ENCODE results near the gene SNAI3. TPM values are rescaled to one million over a fixed set of nuclear protein-coding genes. Genes with fewer than 3 reads are reported as not detected.

SNAI3 gene
- total and polyA plus RNA-seq, 4 donors: 1.1 to 3.8 (median 2.9) TPM

DNA sequence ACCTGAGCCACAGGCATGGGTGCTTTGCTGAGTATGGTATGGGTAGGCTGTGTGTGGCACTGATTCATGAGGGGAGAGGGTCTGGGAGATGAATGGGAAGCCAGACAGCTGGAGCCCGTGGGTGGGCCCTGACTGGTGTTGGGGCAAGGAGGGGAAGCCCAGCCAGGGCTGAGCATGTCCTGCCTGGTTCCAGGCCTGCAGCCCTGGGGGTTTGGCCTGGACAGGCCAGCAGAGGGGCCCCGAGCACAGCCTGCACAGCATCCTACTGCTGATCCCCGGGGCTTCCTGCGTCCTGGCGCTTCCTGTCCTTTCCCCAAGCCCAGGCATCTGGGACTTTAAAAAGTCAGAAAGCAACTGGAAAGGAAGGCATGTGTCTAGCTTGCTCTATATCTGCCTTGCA, 18.8 kb downstream of the SNAI3 start:
- peaks cover 0 to 6% (median under 1%) of the 10 kb centered on the region in 5 donors for H3K4me1 ChIP-seq (ENCODE audit: control insufficient read depth in 5 of 5, insufficient read depth in 5 of 5, low read length in 5 of 5)
- no peak for ATAC-seq (ENCODE audit: insufficient read depth, low FRiP score)
- no peaks in the 10 kb centered on the region for H3K9me3 ChIP-seq (ENCODE audit: control insufficient read depth in 4 of 4, insufficient read depth in 3 of 4, low read length in 3 of 4)
- H3K27me3 ChIP-seq (ENCODE audit: control insufficient read depth in 3 of 3, insufficient read depth in 3 of 3, low read length in 2 of 3): no peaks in the 10 kb centered on the region
- H3K9ac ChIP-seq (ENCODE audit: insufficient read depth in 1 of 2, low read length in 2 of 2): no peak overlapping the region
- DNase-seq: no peak
- 80 to 84% methylated on average over 5 of the region's 5 CpGs for WGBS, 2 donors
- no peak overlapping the region for H3K4me3 ChIP-seq
- no peak overlapping the region for H3K27ac ChIP-seq (ENCODE audit: low read depth in 1 of 2, low read length in 1 of 2)
- H3K36me3 ChIP-seq (ENCODE audit: control insufficient read depth in 4 of 4, insufficient read depth in 4 of 4, low read length in 4 of 4): peaks cover 0 to 6% (median 0%) of the 10 kb centered on the region in 4 donors
- TF ChIP-seq, protein P1, sequence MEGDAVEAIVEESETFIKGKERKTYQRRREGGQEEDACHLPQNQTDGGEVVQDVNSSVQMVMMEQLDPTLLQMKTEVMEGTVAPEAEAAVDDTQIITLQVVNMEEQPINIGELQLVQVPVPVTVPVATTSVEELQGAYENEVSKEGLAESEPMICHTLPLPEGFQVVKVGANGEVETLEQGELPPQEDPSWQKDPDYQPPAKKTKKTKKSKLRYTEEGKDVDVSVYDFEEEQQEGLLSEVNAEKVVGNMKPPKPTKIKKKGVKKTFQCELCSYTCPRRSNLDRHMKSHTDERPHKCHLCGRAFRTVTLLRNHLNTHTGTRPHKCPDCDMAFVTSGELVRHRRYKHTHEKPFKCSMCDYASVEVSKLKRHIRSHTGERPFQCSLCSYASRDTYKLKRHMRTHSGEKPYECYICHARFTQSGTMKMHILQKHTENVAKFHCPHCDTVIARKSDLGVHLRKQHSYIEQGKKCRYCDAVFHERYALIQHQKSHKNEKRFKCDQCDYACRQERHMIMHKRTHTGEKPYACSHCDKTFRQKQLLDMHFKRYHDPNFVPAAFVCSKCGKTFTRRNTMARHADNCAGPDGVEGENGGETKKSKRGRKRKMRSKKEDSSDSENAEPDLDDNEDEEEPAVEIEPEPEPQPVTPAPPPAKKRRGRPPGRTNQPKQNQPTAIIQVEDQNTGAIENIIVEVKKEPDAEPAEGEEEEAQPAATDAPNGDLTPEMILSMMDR (IDR thresholded peaks at IDR 0.05; ENCODE audit: control extremely low read depth, extremely low read depth): no peak

- Histone ChIP-seq H3K4me3 (no peak overlapping the region), H3K36me3 (ENCODE audit: control insufficient read depth in 4 of 4, insufficient read depth in 4 of 4, low read length in 4 of 4) (no peaks in the 10 kb centered on the region), H3K9ac (ENCODE audit: insufficient read depth in 1 of 2, low read length in 2 of 2) (no peak overlapping the region), H3K9me3 (ENCODE audit: control insufficient read depth in 4 of 4, insufficient read depth in 3 of 4, low read length in 3 of 4) (no peaks in the 10 kb centered on the region), H3K27me3 (ENCODE audit: control insufficient read depth in 3 of 3, insufficient read depth in 3 of 3, low read length in 2 of 3) (no peaks in the 10 kb centered on the region), H3K27ac (ENCODE audit: low read depth in 1 of 2, low read length in 1 of 2) (no peak overlapping the region), H3K4me1 (ENCODE audit: control insufficient read depth in 5 of 5, insufficient read depth in 5 of 5, low read length in 5 of 5) (peaks cover 2 to 13% (median 5%) of the 10 kb centered on the region in 5 donors)
- no peak for DNase-seq
- TF ChIP-seq, protein P1 (IDR thresholded peaks at IDR 0.05; ENCODE audit: control extremely low read depth, extremely low read depth): no peak
- no peak for ATAC-seq (ENCODE audit: insufficient read depth, low FRiP score)
- 91 to 96% methylated on average over 3 of the region's 3 CpGs for whole genome bisulfite sequencing, 2 donors
These were observed 20.7 kb downstream of the SNAI3 start for GRCh38 chr16:88665570-88665969.

DNA sequence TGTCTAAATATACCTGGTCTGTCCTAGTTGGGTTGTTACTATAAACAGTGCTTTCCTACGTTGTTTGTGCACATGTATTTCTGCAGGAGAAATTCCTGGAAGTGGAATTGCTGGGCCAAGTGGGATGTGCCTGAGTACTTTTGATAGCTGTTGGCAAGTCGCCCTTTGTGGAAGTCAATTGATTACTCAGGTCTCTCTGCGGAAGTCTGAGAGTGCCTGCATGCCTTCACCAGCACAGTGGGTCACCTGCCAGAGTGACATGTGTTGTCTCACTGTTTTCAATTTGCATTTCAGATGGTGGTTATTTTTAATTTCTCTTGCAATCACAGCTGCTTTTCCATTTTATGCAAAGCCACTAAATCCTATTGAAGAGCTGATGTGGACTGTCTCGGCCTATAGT, 21.2 kb downstream of the SNAI3 start:
- Histone ChIP-seq H3K27ac (ENCODE audit: low read depth in 1 of 2, low read length in 1 of 2) (no peak overlapping the region), H3K27me3 (ENCODE audit: control insufficient read depth in 3 of 3, insufficient read depth in 3 of 3, low read length in 2 of 3) (no peaks in the 10 kb centered on the region), H3K36me3 (ENCODE audit: control insufficient read depth in 4 of 4, insufficient read depth in 4 of 4, low read length in 4 of 4) (no peaks in the 10 kb centered on the region), H3K4me1 (ENCODE audit: control insufficient read depth in 5 of 5, insufficient read depth in 5 of 5, low read length in 5 of 5) (peaks cover 2 to 13% (median 5%) of the 10 kb centered on the region in 5 donors), H3K4me3 (no peak overlapping the region), H3K9ac (ENCODE audit: insufficient read depth in 1 of 2, low read length in 2 of 2) (no peak overlapping the region), H3K9me3 (ENCODE audit: control insufficient read depth in 4 of 4, insufficient read depth in 3 of 4, low read length in 3 of 4) (no peaks in the 10 kb centered on the region)
- DNase-seq: peak in 2 of 3 donors; percentile 20 to 24
- no peak for ATAC-seq (ENCODE audit: insufficient read depth, low FRiP score)
- WGBS, 2 donors: 74 to 80% methylated on average over 4 of the region's 4 CpGs
- TF ChIP-seq, protein P1 (IDR thresholded peaks at IDR 0.05; ENCODE audit: control extremely low read depth, extremely low read depth): no peak

Measured in lung (tissue), 12 donors.